SK-N-SH treated with all-trans-retinoic acid at 6 μM for 48 hours (cell line): Measurements from ENCODE around the gene ZFP62.

Experiments used
- ATAC-seq: fragments of 200-7000 bp; cut with Tn5 transposase; 3 replicates; pipeline ENCODE4 v1.9.1; 2020; ENCODE audit warnings: mild to moderate bottlenecking, moderate library complexity
- ARNTL ChIP-seq: fragments of 450-650 bp; formaldehyde crosslinking; IDR thresholded peaks from 2 replicates; pipeline ENCODE4 v1.5.0; 2020; ENCODE audit warnings: low read depth, mild to moderate bottlenecking, moderate library complexity, borderline replicate concordance
- BACH2 ChIP-seq: fragments of 250-450 bp; sonication (Bioruptor Pico); IDR thresholded peaks from 2 replicates; pipeline ENCODE4 v1.9.0; 2021; ENCODE audit warnings: mild to moderate bottlenecking, borderline replicate concordance
- CREB5 ChIP-seq: fragments of 250-450 bp; sonication (Bioruptor Pico); IDR thresholded peaks from 2 replicates; pipeline ENCODE4 v1.5.1; 2020; ENCODE audit warnings: low read depth, mild to moderate bottlenecking, moderate library complexity
- CSDC2 ChIP-seq: fragments of 250-450 bp; sonication (Bioruptor Pico); IDR thresholded peaks from 2 replicates; pipeline ENCODE4 v1.5.0; 2020; ENCODE audit warnings: mild to moderate bottlenecking, moderate library complexity
- CSRNP3 ChIP-seq: fragments of 250-450 bp; sonication (Bioruptor Pico); IDR thresholded peaks from 2 replicates; pipeline ENCODE4 v1.5.1; 2021; ENCODE audit warnings: mild to moderate bottlenecking, moderate library complexity
- ESRRG ChIP-seq: fragments of 250-450 bp; sonication (Bioruptor Pico); IDR thresholded peaks from 2 replicates; pipeline ENCODE4 v1.6.1; 2021; ENCODE audit warnings: mild to moderate bottlenecking
- ISL1 ChIP-seq: fragments of 250-450 bp; sonication (Bioruptor Pico); IDR thresholded peaks from 2 replicates; pipeline ENCODE4 v2.1.2; 2022; ENCODE audit warnings: mild to moderate bottlenecking, moderate library complexity
- OSR1 ChIP-seq: fragments of 250-450 bp; sonication (Bioruptor Pico); IDR thresholded peaks from 2 replicates; pipeline ENCODE4 v1.8.0; 2022; ENCODE audit warnings: moderate library complexity, mild to moderate bottlenecking, inconsistent platforms
- POU6F1 ChIP-seq: fragments of 250-450 bp; sonication (Bioruptor Pico); IDR thresholded peaks from 2 replicates; pipeline ENCODE4 v1.8.0; 2021; ENCODE audit warnings: low read depth, mild to moderate bottlenecking, moderate library complexity, borderline replicate concordance
- PPARA ChIP-seq: fragments of 250-450 bp; sonication (Bioruptor Pico); IDR thresholded peaks from 2 replicates; pipeline ENCODE4 v1.5.0; 2020; ENCODE audit warnings: mild to moderate bottlenecking, borderline replicate concordance
- RARB ChIP-seq: fragments of 250-450 bp; sonication (Bioruptor Pico); IDR thresholded peaks from 2 replicates; pipeline ENCODE4 v1.8.0; 2021; ENCODE audit warnings: mild to moderate bottlenecking, moderate library complexity
- TOX ChIP-seq: fragments of 250-450 bp; sonication (Bioruptor Pico); IDR thresholded peaks from 2 replicates; pipeline ENCODE4 v1.8.0; 2021; ENCODE audit warnings: mild to moderate bottlenecking, moderate library complexity, borderline replicate concordance
- TSHZ2 ChIP-seq: fragments of 250-450 bp; sonication (Bioruptor Pico); IDR thresholded peaks from 2 replicates; pipeline ENCODE4 v1.5.0; 2020; ENCODE audit warnings: mild to moderate bottlenecking, moderate library complexity
- ZC3H10 ChIP-seq: fragments of 250-450 bp; sonication (Bioruptor Pico); IDR thresholded peaks from 2 replicates; pipeline ENCODE4 v1.5.1; 2021; ENCODE audit warnings: mild to moderate bottlenecking, moderate library complexity
- ZFP3 ChIP-seq: fragments of 250-450 bp; sonication (Bioruptor Pico); IDR thresholded peaks from 2 replicates; pipeline ENCODE4 v1.5.0; 2020; ENCODE audit warnings: mild to moderate bottlenecking, moderate library complexity
- ZNF565 ChIP-seq: fragments of 450-650 bp; formaldehyde crosslinking; conservative IDR thresholded peaks from 2 replicates; pipeline ENCODE4 v1.5.0; 2020; ENCODE audit warnings: low read depth, mild to moderate bottlenecking, moderate library complexity
- ZNF70 ChIP-seq: fragments of 450-650 bp; formaldehyde crosslinking; IDR thresholded peaks from 2 replicates; pipeline ENCODE4 v1.5.0; 2020; ENCODE audit warnings: mild to moderate bottlenecking, moderate library complexity
- ZNF8 ChIP-seq: fragments of 450-650 bp; formaldehyde crosslinking; IDR thresholded peaks from 2 replicates; pipeline ENCODE4 v1.5.0; 2020; ENCODE audit warnings: mild to moderate bottlenecking, moderate library complexity

ZFP62 gene

GRCh38 chr5:180809403-180810209 lies 51.5 kb downstream of the ZFP62 start (continued):
- TF ChIP-seq POU6F1, result no peak

GRCh38 chr5:180808461-180809000 lies 52.5 kb downstream of the ZFP62 start:
- TF ChIP-seq PPARA (CRISPR knock-in tag), result no peak
- no peak for TF ChIP-seq TSHZ2 (CRISPR knock-in tag)
- ATAC-seq, result no peak

GRCh38 chr5:180807654-180808414 lies 53.2 kb downstream of the ZFP62 start:
- no peak for TF ChIP-seq PPARA (CRISPR knock-in tag)
- TF ChIP-seq CSDC2 (CRISPR knock-in tag), result no peak
- TF ChIP-seq ISL1 (CRISPR knock-in tag), result no peak
- TF ChIP-seq ZC3H10, result no peak
- no peak for TF ChIP-seq BACH2
- TF ChIP-seq ZFP3 (CRISPR knock-in tag), result no peak
- no peak for TF ChIP-seq POU6F1
- TF ChIP-seq ESRRG (CRISPR knock-in tag), result no peak
- no peak for TF ChIP-seq TOX (CRISPR knock-in tag)
- TF ChIP-seq ZNF565 (CRISPR knock-in tag), result no peak
- no peak for TF ChIP-seq RARB (CRISPR knock-in tag)
- TF ChIP-seq ZNF70 (CRISPR knock-in tag), result no peak
- no peak for TF ChIP-seq OSR1 (CRISPR knock-in tag)
- no peak for ATAC-seq

GRCh38 chr5:180807046-180807445 lies 54.0 kb downstream of the ZFP62 start:
- TF ChIP-seq ZNF8 (CRISPR knock-in tag) (no peak), CREB5 (CRISPR knock-in tag) (no peak), ZFP3 (CRISPR knock-in tag) (no peak), ARNTL (no peak), CSRNP3 (CRISPR knock-in tag) (no peak)
- TF ChIP-seq, all 23 proteins: peak for 0

More at GRCh38 chr5:180807046-180807445, 54.0 kb downstream of the ZFP62 start:
- ATAC-seq, result no peak
